HG03460 (cell line): ENCODE data around the gene MAPK12.

ENCODE experiments used
- ATAC-seq: cut with Tn5 transposase; IDR thresholded peaks from one replicate; pipeline ENCODE4 v1.9.1; 2021; ENCODE audit not compliant: unreplicated experiment

MAPK12 gene

DNA sequence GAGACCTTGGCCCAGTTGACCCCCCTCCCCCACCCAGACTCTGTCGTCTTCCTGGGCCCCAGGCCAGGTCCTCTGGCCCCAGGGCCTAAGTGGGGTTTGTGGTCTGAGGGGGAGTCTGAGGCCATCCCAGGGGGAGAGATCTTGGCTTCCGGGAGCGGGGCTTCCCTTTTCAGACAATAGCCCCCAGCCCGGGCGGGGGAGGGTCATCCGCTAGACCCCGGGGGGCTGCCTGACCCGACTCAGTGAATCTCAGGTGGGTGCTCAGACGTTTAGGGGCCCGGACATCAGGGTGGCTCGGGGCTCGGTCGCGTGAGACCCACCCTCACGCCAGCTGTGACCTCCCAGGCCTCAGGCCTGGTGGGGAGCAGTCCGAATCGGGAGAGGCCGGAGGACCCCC is 8.1 kb upstream of the MAPK12 start:
- no peak for ATAC-seq

DNA sequence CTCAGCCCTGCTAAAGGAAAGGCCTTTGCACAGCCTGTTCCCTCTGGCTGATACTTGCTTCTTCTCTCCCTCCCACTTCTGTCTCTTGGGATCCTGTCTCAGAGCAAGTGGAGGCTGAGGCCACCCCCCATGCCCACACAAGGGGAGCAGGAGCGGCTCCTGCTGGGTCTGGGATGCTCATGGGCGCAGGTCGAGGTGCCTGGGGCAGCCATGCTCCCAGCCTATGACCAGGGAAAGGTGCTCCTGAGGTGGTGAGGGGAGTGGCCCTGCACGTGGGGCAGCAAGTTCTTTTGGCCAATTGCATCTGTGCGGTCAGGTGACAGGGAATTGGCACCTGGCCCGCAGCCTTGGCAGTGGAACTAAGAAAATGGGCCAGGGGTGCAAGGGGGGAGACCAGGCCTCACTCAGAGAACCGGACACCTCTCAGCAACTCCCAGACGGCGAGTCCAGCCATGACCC is 7.2 kb upstream of the MAPK12 start:
- ATAC-seq = no peak

DNA sequence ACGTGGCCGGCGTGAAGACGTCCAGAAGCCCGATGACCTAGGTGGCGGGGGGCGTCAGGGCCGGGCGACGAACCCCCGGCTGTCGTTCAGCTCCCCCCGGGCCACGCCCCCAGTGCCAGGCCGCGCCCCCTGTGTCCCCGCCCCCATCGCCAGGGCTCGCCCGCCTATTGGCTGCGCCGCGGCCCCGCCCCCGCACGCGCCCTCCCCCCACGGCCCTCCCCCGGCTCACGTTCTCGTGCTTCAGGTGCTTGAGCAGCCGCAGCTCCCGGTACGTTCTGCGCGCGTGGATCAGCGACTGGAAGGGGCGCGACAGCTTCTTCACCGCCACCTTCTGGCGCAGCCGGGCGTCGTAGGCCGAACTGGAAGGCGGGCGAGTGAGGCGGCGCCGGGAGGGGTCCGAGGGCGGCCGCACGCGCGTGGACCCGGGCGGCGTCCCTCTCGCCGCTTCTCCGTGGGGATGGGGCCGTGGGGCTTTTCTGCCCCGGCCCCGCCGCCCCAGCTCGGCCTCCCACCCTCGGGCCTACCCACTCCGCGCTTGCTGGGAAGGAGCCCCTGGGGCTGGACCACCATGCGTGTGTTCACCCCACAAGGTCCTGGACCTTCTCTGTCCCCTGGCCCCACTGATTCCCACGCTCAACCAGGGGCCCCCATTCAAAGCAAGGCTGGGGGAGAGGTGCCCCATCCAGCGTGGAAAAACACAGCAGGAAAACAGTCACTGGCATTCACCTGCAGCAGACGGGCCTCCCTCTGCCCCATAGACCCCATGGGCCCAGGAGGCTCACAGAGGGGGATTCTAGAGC is 6.3 kb upstream of the MAPK12 start:
- no peak for ATAC-seq

DNA sequence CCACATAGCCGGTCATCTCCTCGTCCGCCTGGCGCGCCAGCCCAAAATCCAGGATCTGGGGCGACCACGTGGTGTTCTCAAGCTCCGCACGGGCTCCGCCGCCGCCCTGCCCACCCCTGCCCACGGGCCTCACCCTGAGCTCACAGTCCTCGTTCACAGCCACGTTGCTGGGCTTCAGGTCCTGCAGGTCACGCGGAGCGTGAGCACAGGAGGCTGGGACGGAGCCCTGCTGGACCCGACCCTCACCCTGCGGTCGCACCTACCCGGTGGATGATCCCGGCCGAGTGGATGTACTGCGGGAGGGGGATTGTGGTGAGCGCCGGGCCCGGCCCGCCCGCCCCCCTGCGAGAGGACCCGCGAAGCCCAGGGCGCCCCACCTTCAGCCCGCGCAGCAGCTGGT is 5.5 kb upstream of the MAPK12 start:
- no peak for ATAC-seq

DNA sequence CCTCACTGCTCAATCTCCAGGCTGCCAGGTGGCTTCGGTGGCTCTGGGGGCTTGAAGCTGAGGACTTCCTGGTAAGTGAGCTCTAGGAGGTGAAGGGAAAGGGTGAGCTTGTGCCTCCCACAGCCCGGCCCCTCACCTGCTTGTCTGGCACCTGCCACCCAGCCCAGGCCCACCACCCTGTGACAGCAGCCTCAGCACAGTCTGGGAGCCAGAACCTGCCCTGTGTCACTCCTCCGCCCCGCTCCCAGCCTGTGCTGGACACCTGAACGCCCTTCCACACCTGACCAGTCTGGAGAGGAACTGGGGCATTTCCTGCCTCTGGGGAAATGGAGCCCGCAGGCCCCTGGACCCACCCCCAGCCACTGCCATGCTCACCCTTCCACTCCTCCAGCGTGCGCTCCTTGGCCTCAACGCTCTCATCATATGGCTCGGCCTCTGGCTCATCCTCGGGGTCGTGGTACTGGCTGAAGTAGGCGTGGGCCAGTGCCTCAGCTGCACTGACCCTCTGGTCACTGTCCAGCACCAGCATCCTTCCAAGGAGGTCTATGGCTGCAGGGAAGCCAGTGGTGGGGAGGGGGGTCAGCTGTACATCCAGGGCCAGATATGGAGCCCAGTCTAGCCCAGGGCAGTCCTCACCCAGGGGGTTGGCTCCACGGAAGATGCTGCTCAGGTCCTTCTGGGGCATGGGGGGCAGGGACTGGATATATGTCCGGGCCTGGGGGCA is 3.6 kb upstream of the MAPK12 start:
- ATAC-seq = no peak

DNA sequence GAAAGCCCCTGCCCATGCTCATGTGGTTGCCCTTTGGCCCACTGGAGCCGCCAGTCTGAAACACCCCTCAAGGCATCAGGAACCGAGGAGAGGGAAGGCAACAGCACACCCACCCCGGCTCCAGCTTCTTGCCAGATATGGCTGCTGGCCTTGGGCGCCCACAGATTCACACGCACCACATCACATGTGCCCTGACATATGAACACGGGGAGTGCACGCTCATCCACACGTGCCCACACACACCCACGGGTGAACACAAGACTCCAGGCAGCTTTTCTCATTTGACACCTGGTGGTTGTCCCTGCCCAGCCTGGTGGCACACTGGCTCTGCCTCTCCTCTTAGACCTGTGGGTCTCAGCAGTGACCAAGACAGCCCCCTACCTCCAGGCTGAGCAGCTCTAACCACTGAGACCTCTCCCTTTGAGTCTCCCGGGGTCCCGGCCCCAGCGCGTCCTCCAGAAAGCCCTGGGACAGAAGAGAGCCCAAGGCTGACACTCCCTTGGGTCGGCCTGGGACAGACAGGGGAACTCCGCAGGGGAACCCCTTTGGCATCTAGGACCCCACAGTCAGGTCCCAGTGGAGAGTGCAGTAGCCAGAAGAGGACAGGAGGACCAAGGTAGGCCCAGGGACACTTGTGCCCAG is 2.7 kb upstream of the MAPK12 start:
- no peak for ATAC-seq

DNA sequence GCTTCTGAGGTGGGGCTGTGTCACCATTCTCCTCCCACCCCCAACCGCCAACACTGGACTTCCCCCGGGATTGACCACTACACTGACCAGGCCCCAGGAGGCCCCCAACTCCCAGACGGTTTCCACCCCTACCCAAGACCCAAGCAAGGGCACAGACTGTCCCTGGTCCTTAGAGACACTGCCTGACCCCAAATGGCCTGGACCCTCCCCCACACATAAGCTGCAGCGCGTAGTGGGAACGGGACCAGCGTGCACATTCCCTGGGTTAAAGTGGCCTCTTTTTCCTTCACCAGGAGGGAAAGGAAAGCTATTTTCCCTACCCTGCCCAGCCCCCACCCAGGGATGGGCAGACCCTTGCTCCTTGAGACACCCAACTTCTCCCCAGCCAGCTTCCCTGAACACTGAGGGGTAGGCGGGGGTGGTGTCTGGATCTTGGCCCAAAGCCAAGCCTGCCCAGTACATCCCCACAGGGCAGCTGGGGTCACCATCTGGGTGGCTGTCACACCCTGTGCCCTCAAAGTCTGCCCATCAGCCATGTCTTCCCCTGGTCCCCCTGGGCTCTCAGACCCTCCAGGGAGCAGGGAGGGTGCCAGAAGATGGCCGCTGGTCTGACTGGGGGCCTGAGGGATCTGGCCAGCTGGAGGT is 1.6 kb upstream of the MAPK12 start:
- no peak for ATAC-seq

DNA sequence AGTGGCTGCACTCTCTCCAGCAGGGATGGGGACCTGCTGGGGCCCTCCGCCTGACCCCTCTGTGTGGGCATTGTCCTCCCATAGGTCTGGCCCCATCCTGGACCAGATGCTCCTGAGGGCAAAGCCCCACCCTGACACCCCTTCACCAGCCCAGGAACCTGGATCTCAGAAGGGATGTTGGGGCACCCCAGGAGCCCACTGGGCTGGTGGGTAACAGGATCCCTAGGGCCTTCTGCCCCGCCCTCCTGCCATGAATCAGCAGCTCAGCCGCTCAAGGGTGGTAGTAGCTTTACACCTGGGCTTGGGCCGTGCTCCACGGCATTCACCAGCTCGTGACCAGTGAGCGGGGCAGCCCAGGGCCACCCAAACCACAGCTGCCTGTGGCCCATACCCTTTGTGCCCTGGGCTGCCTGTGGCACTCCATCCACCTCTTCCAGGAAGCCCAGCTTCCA is 1.0 kb upstream of the MAPK12 start:
- ATAC-seq = no peak

DNA sequence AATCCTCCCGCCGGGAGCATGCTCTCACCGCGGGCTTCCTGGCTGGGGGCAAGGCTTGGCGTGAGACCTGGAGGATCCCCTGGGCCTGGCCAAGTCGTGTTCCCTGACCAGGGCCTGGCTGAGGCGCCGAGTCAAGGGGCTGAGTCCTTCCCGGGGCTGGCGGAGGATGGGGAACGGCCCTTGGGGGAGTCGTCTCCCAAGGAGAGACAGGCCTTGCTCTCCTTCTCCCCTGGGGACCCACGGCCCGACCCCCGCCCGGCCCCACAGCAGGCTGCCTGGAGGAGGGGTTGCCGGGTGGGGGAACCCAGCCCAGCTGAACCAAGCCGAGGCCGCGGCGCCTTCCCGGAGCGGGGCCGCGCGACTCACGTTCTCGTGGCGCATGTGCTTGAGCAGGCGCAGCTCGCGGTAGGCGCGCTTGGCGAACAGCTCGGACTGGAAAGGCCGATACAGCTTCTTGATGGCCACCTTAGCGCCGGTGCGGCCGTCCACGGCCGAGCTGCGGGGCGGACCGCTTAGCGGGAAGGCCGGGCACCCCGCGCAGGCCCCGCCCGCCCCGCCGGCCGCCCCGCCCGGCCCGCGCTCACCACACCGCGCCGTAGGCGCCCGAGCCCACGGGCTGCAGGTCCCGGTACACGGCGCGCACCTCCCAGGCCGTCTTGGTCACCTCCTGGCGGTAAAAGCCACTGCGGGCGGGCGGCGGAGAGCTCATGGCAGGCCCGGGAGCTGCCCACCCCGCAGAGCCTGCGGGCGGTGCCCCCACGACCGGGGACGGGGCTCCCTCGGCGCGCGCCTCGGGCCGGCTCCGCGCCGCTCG is 475 bp downstream of the MAPK12 start:
- no peak for ATAC-seq

DNA sequence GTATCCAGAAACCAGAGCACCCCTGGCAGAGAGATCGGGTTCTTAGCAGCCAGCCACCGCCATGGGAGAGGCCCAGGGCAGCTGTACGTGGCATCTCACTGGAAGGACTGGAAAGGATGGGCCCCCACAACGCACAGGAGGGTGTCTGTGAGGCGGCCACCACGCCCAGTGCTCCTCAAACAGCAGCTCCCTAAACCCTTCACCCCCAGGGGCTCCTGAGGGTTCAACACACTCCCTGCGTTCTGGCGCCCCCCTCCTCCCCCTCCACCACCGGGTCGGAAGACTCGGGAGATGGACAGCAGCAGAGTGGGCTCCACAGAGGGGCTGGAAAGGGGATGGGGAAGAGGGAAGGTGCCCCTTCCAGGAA is 1.1 kb downstream of the MAPK12 start:
- no peak for ATAC-seq

DNA sequence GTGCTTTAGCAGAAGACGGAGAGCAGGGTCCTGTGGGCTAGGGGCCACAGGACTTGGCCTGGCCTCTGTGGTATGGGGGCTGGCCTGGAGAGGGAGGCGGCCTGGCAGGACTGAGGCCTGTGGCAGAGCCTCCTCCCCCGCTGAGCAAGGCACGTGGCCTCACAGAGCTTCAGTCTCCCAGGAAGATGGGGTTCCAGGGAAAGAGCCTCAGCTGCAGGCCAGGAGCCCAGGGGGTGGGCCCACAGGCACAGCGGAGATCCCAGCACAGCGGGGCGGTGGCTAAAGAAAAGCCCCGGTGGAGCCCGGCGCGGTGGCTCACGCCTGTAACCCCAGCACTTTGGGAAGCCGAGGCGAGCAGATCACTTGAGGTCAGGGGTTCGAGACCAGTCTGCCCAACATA is 2.2 kb downstream of the MAPK12 start:
- ATAC-seq = no peak

DNA sequence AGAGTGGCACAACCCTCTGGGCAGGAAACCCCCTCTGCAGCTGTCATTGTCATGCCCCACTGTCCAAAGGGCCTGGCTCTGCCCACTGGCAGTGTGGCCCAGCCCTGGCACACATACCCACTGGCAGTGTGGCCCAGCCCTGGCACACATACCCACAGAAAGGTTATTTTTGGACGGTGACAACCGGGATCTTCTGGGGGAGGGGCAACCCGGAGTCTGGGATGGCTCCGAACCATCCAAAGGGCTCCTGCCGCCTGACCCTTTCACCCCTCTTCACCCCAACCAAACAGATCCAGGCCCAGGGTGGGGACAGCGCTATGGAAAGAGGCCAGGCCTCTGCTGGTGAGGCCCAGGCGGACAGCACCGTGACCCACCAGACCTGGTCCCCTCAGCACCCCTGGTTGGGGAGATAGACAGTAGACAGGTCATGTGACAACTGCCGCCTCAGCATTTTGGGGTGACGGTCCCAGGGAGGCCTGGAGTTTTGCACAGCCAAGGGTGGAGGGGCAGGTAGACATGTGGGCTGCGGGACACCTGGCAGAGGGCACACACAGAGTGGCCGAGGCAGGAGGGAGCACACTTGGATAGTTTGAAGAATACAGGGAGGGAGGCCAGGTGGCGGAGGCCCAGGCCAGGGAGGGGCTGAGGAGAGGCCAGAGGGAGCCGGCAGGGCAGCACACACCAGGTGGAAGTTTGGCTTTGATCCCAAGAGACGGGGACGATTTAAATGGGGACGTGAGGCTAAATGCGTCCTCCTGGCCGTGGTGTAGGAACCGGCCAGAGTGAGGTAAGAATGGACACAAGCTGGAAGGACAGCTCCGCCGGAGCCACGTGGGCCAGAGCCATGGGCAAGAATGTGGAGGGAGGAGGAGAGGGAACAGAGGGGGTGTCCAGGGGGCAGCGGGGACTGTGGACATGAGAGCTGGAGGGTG is 2.9 kb downstream of the MAPK12 start:
- ATAC-seq = no peak

DNA sequence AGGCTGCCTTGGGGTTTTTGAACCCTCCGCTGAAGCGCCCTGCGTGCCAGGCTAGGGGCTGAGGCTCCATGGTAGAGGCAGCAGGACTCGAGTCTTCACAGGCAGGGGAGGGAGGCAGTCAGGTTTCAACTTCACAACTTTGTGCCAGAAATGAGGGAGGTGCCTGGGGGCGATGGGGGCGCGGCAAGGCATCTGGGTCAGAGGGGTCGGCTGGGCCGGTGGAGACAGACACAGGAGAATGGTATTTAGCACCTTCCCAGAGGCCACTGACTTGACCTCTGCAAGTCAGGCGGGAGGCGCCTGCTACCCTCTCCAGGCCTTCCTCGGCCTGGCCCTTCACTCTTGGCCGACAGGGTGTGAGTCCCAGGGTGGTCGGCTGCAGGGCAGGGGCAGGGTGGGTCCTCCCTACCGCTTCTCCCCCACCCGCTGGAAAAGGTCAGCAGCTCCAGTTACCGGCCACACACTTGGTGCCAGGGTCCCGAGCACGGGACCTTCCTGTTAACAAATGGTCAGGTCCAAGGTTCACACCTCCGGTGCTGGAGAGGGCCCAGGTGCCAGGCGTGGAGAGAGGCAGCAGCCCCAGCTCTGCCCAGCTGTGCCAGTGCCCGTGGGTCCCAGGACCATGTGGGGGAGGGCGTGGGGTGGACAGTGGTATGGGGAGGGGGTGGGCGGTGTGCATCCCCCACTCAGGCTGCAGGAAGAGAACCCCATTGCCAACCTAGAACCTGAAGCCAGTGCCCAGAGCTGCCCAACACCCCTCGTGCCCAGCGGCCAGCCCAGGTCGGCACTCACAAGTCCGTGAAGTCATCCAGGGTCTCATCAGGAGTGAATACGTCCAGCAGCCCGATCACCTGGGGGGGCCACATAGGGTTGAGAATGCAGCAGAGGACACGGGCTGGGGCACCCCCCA is 3.8 kb downstream of the MAPK12 start:
- ATAC-seq = no peak

DNA sequence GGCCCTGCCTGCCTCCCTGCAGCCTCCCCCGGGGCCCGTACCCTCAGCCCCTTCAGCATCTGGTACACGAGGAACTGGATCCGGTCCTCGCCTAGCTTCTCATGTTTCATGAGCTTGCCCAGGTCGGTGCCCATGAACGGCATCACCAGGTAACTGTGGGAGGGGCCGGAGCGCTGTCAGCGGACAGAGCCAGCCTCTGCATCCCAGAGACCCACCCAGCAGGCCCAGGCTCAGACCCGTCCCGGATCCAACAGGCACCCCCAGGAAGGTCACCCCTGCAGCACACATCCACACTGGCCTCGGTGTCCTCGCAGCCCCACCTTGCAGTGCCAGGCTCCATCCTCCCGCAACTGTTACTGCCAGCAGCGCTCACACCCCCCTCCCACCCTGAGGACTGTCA is 4.4 kb downstream of the MAPK12 start:
- ATAC-seq = no peak

DNA sequence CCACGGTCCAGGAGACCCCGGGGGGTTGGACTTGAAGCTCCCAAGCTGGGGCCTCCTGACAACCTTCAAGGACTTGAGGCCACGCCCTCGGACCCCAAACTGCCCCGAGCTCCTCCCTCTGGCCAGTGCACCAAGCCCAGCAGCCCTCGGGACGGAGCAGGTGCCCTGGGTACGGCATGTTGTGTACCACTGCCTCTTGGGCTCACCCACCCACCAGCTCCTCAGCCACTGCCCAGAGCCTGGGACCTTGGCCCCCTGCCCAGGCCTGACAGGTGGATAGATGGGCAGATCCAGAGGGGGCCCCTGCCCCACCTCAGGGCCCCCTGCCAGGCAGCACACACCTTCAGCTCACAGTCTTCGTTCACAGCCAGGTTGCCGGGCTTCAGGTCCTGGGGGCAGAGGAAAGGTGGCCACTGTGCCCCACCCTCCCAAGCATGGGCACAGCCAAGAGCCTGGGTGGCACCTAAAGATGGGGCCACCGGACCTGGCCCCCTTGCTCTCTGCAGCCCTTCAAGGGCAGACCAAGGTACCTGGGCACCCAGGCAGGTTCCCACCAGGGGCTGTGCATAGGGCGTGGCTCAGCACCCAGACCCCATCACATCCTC is 5.1 kb downstream of the MAPK12 start:
- ATAC-seq = no peak

DNA sequence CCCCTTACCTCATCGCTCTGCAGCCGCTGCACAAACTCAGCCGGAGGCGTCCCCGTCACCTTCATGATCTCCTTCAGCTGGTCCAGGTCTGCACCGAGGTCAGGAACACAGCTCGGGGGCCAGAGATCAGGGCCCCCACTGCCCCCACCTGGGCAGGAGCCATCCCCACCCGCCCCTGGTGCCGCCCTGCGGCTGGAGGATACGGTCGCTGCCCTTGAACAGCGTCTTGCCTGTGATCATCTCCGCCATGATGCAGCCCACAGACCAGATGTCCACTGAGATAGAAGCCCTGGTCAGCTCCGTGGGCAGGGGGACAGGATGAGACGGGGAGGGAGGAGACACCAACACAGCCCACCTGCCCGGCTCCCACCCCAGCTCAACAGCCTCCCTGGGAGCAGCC is 5.9 kb downstream of the MAPK12 start:
- no peak for ATAC-seq

DNA sequence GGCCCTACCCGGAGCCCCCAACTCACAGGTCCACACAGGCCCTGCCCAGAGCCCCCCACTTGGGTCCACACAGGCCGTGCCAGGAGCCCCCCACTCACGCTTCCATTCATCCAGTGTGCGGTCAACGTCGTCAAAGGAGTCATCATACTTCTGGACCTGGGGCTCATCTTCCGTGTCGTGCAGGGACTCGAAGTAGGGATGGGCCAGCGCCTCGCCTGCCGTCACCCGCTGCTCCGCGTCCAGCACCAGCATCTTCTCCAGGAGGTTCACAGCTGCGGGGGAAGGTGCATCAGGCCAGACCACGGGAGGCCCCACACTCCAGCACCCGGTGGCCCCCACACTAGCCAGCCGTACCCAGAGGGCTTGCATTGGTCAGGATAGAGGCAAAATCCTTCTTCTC is 6.4 kb downstream of the MAPK12 start:
- no peak for ATAC-seq

DNA sequence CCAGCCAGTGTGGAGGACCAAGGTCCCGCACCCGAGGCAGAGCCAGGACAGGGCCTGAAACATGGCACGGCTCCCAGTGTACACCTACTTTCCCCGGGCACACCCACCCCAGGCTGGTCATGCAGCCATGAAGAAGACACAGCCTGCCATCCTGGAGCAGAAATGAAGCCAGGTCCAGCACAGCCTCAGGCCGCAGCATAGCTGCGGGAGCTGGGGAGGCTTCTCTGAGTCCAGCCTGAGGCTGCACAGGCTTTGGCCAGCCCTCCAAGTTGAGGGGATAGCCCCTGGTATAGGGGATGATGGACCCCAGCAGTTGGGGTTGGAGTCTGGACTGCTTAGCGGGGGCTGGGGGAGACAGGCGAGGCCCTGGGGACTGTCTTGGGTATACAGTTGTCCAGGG is 7.5 kb downstream of the MAPK12 start:
- ATAC-seq = no peak
